Measurements from ENCODE around the gene NLK.
A peak's percentile ranks its signal among the peaks of the same experiment; 100 is the strongest.

Gene NLK

GRCh38 chr17:28041068-28041843 is 1.2 kb upstream of the NLK start:
- peak; percentile 99 for DNase-seq

- DNase-seq = no peak
These were observed 427 bp upstream of the NLK start for GRCh38 chr17:28041844-28042656.

GRCh38 chr17:28042721-28043291 is 329 bp downstream of the NLK start:
- DNase-seq = no peak

- no peak for DNase-seq
These were observed 819 bp downstream of the NLK start for GRCh38 chr17:28043296-28043695.

GRCh38 chr17:28043741-28044140 is 1.3 kb downstream of the NLK start:
- DNase-seq = no peak

- no peak for DNase-seq
These were observed 2.8 kb downstream of the NLK start for GRCh38 chr17:28045304-28045703.

GRCh38 chr17:28046034-28046825 is 3.8 kb downstream of the NLK start:
- DNase-seq = no peak

- no peak for DNase-seq
These were observed 5.3 kb downstream of the NLK start for GRCh38 chr17:28047806-28048205.

GRCh38 chr17:28049071-28049470 is 6.6 kb downstream of the NLK start:
- no peak for DNase-seq

- no peak for DNase-seq
These were observed 10.7 kb downstream of the NLK start for GRCh38 chr17:28053044-28053670.

- no peak for DNase-seq
These were observed 11.2 kb downstream of the NLK start for GRCh38 chr17:28053725-28054124.

GRCh38 chr17:28055546-28056275 is 13.2 kb downstream of the NLK start:
- no peak for DNase-seq

GRCh38 chr17:28056276-28056620 is 13.8 kb downstream of the NLK start:
- no peak for DNase-seq

- no peak for DNase-seq
These were observed 15.3 kb downstream of the NLK start for GRCh38 chr17:28057731-28058246.

- no peak for DNase-seq
These were observed 17.2 kb downstream of the NLK start for GRCh38 chr17:28059675-28060074.

GRCh38 chr17:28065706-28066105 is 23.2 kb downstream of the NLK start:
- no peak for DNase-seq

GRCh38 chr17:28069061-28069460 is 26.6 kb downstream of the NLK start:
- no peak for DNase-seq

GRCh38 chr17:28071179-28071578 is 28.7 kb downstream of the NLK start:
- no peak for DNase-seq

GRCh38 chr17:28071891-28072606 is 29.6 kb downstream of the NLK start:
- no peak for DNase-seq

GRCh38 chr17:28072936-28073533 is 30.6 kb downstream of the NLK start:
- no peak for DNase-seq

- no peak for DNase-seq
These were observed 31.5 kb downstream of the NLK start for GRCh38 chr17:28074010-28074409.

Measured in stimulated activated CD8-positive, alpha-beta memory T cell treated with anti-CD3 and anti-CD28 coated beads, Interleukin-4, amount 100 ng/mL, for 48 hours (primary cell).